Nephron (organoid): Measurements from ENCODE around the gene RFC4.

Source experiments
- H3K27ac Mint-ChIP-seq, 3 experiments: 2 replicates each; pipeline ENCODE4 v1.8.0; 2020; ENCODE audit warnings: mixed read lengths in 3 of 3, mild to moderate bottlenecking in 2 of 3, moderate library complexity in 1 of 3
- H3K27me3 Mint-ChIP-seq: 2 replicates; pipeline ENCODE4 v1.8.0; 2021; ENCODE audit warnings: low read depth, mild to moderate bottlenecking, moderate library complexity, mixed read lengths
- H3K36me3 Mint-ChIP-seq: 2 replicates; pipeline ENCODE4 v1.8.0; 2020; ENCODE audit warnings: low read depth, mixed read lengths
- H3K4me1 Mint-ChIP-seq: 2 replicates; pipeline ENCODE4 v1.8.0; 2020; ENCODE audit warnings: mixed read lengths
- H3K4me3 Mint-ChIP-seq, 3 experiments: 2 replicates each; pipeline ENCODE4 v1.8.0; 2020; ENCODE audit warnings: mild to moderate bottlenecking in 3 of 3, mixed read lengths in 3 of 3, moderate library complexity in 2 of 3
- H3K9me3 Mint-ChIP-seq: 2 replicates; pipeline ENCODE4 v1.8.0; 2020; ENCODE audit warnings: mixed read lengths
- TF ChIP-seq, protein P1 (sequence below), 3 experiments: fragments of 200-600 bp; sonication (generic); IDR thresholded peaks; one replicate each; pipeline ENCODE4 v1.5.0; 2021; ENCODE audit warnings: antibody characterized with exemption in 3 of 3; ENCODE audit not compliant: unreplicated experiment in 3 of 3

RFC4 gene

DNA sequence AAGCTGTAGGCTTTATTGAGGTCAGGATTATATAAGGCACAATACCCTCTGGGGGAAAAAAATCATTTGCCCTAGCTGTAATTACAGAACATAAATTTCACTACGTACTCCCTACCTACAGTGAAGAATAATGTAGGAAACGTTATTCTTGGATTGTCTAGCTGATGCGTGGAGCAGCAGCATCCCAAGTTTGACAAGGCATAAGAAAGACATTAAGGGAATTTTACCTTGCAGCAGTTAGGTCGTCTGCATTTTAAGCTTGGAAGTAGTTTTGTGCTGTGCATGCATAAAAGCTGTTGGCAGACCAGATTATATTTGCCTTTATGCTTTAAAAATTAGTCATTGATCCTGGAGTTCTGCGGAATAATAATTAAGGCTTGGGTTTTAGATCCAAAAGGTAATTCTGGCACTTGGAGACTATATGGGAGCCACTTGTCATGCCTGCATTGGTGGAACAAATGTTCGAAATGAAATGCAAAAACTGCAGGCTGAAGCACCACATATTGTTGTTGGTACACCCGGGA is 20.7 kb downstream of the RFC4 start:
- TF ChIP-seq, protein P1, sequence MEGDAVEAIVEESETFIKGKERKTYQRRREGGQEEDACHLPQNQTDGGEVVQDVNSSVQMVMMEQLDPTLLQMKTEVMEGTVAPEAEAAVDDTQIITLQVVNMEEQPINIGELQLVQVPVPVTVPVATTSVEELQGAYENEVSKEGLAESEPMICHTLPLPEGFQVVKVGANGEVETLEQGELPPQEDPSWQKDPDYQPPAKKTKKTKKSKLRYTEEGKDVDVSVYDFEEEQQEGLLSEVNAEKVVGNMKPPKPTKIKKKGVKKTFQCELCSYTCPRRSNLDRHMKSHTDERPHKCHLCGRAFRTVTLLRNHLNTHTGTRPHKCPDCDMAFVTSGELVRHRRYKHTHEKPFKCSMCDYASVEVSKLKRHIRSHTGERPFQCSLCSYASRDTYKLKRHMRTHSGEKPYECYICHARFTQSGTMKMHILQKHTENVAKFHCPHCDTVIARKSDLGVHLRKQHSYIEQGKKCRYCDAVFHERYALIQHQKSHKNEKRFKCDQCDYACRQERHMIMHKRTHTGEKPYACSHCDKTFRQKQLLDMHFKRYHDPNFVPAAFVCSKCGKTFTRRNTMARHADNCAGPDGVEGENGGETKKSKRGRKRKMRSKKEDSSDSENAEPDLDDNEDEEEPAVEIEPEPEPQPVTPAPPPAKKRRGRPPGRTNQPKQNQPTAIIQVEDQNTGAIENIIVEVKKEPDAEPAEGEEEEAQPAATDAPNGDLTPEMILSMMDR (IDR thresholded peaks at IDR 0.05; ENCODE audit: unreplicated experiment in 3 of 3), result no peak
- Mint-ChIP-seq H3K36me3 (peaks cover 65% of the 10 kb centered on the region), H3K27me3 (no peaks in the 10 kb centered on the region), H3K27ac (peak overlapping the region; percentile 98 to 100 (median 99)), H3K9me3 (no peaks in the 10 kb centered on the region), H3K4me3 (peak overlapping the region; percentile 95 to 98 (median 98)), H3K4me1 (peaks cover 34% of the 10 kb centered on the region)

DNA sequence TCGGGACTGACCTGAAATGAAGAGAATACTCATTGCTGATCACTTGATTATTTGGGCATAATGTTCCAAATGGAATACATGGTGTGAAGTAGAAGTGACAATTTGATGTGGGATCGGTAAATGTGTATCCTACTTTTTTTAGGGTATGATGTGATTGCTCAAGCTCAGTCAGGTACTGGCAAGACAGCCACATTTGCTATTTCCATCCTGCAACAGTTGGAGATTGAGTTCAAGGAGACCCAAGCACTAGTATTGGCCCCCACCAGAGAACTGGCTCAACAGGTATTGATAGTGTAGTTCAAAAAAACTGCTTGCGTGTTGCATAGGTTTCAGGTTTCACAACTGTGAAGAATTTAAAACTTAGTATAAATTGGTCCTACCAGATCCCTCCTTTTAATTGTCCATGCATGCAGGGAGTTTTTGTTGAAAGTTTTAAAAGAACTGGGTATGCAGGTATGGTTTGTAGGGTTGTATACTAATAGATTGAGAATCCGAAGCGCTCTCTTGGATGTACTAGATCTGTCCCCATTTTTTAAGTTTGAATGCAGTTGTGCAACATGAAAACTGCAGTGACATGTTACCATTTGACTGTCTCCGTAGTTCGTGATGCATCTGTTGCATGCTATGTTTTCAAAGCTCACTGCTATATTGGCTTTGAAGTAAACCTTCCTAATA is 21.3 kb downstream of the RFC4 start:
- Mint-ChIP-seq H3K4me3 (peak overlapping the region; percentile 95 to 98 (median 98)), H3K9me3 (no peaks in the 10 kb centered on the region), H3K36me3 (peaks cover 60% of the 10 kb centered on the region), H3K27ac (peak overlapping the region; percentile 98 to 100 (median 99)), H3K27me3 (no peaks in the 10 kb centered on the region), H3K4me1 (peaks cover 34% of the 10 kb centered on the region)
- TF ChIP-seq, protein P1 (IDR thresholded peaks at IDR 0.05; ENCODE audit: unreplicated experiment in 3 of 3), result no peak

DNA sequence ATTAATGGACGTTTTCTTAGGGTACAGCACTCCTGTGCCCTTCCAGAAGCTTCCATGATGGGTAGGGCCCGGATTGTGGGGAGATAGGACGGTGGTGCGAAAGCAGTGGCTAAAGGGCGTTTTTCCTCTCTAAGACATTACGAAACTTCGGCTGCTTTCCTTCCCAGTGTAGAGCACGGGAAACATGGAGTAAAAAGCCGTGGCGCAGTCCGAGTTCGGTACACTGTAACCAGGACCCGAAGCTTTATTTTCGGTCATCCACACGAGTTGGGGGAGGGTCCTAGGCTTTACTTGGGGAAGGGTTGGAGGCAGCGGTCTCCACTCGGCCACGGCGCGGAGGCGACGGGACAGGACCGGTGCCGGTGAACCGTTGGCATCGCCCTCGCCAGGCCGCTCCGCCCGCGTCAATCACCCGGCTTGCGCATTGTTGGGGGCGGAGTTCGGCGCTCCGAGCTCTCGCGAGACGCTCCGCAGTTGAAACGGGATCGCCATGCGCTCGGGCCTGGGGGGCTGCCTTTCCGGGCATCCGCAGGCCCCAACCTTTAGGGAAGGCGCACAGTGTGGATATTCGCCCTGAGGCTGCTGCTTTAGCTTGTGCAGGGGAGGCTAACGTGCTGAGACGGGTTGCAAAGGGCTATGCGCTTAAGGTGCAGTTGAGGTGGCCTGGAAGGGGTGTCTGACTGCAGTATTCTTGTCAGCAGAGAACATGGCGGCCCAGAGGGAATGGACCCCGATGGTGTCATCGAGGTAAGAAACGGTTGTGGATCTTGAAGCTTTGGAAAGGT is 22.4 kb downstream of the RFC4 start:
- no peaks in the 10 kb centered on the region for H3K9me3 Mint-ChIP-seq
- H3K36me3 Mint-ChIP-seq, result peaks cover 53% of the 10 kb centered on the region
- TF ChIP-seq, protein P1 (IDR thresholded peaks at IDR 0.05; ENCODE audit: unreplicated experiment in 3 of 3), result no peak
- H3K27me3 Mint-ChIP-seq, result no peaks in the 10 kb centered on the region
- peak overlapping the region; percentile 95 to 98 (median 98) for H3K4me3 Mint-ChIP-seq
- H3K27ac Mint-ChIP-seq, result peak overlapping the region; percentile 98 to 100 (median 99)
- peaks cover 34% of the 10 kb centered on the region for H3K4me1 Mint-ChIP-seq

DNA sequence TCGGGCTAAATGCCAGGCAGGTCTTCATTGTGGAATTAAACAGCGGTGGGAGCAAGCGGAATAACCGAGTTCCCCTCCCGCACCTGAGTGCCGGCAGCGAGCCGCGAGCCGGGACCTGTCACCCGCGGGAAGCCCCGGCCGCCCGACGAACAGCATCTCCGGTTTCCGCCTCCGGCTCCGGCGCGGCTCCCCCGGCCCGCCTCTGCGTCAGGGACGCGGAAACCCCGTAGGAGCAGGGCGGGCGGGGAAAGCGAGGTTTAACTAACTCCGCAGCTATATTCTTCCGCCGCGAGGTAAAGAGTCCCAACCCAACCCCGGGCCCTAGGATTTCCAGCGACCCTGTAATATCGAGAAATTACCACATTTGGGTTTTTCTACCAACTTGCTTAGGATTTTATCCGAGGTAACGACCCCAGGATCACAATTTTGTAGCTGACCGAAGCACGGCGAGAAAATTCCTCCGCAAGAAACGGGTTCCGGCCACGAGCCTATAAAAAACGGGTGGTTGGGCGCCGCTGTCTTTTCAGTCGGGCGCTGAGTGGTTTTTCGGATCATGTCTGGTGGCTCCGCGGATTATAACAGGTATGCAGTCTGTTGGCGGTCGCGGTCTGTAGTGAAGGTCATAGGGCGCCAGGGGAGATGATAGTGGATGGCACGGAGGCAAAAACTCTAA is 23.1 kb downstream of the RFC4 start, which contains the start of gene EIF4A2:
Gene EIF4A2, plus strand, starts transcription at position 520 of the 673 bp plus-strand sequence. Its CDS starts 34 bp downstream, at position 554.
- Mint-ChIP-seq H3K9me3 (no peaks in the 10 kb centered on the region), H3K27ac (peak within 1 kb of the TSS; percentile 98 to 100 (median 99)), H3K4me1 (peaks cover 32% of the 10 kb centered on the region), H3K36me3 (peaks cover 45% of the 10 kb centered on the region), H3K27me3 (no peaks in the 10 kb centered on the region), H3K4me3 (peak within 1 kb of the TSS; percentile 95 to 98 (median 98))
- TF ChIP-seq, protein P1 (IDR thresholded peaks at IDR 0.05; ENCODE audit: unreplicated experiment in 3 of 3), result no peak

DNA sequence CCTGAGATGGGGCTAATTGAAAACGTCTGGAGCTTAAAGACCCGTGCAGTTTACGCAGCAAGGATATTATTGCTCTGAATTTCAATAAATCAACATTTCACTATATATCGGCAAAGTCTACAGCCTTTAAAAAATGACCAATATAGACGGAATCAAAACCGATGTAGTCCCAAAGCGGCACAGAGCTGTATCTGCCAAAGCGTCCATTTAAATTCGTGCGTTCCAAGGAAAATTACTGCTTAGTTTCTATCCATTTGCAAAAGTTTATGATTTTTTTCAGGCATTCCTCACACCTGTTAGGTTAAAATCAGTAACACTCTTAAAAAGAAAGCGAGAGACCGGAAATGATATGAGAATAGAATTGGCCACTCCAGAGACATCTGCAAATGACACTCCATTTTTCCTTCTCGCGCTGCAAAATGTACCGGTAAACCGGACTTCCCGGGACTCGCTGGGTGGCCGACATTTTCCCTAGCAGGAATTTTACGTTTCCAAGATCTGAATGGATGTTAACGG is 23.7 kb downstream of the RFC4 start:
- Mint-ChIP-seq H3K4me1 (peaks cover 26% of the 10 kb centered on the region), H3K27ac (peak overlapping the region; percentile 98 to 100 (median 99)), H3K27me3 (no peaks in the 10 kb centered on the region), H3K36me3 (peaks cover 39% of the 10 kb centered on the region), H3K9me3 (no peaks in the 10 kb centered on the region), H3K4me3 (peak overlapping the region; percentile 95 to 98 (median 98))
- TF ChIP-seq, protein P1 (IDR thresholded peaks at IDR 0.05; ENCODE audit: unreplicated experiment in 3 of 3), result no peak
